ENCODE results near the gene KCNMA1. TPM values are rescaled to one million over a fixed set of nuclear protein-coding genes. Genes with fewer than 3 reads are reported as not detected.

The KCNMA1 gene
- total and polyA plus RNA-seq, 9 of the 15 experiments (the other 6 are each of a cell fraction or from before 2014, with no cell fraction given): 0.01 to 0.95 (median 0.15) TPM; not detected in 4

DNA sequence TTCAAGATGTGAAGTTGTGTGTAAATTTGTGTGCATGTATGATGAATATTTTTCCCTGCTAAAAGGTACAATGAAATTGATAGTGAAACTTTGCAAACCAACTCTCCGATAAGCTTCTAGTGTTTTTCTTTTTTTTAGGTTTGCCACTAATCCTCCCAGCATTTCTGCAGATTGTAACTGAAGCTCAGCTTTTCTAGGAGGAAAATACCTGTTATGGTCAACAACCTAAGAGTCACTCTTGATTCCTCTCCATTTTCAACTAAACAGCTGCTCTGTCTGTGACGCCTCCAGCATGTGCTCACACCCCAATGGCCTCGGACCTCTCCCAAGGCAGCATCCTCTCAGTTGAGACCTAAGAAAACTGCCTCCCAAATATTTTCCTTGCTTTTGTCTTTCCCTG is 406.2 kb downstream of the KCNMA1 start:
- POLR2A ChIA-PET: no interaction called here
- CTCF ChIA-PET (ENCODE audit: low intra/inter-chr PET ratio): no interaction called here
- Histone ChIP-seq H2AFZ (ENCODE audit: low read depth, low read length) (no peak overlapping the region), H3K4me3 (no peak overlapping the region), H4K20me1 (replicated peaks; ENCODE audit: control insufficient read depth, insufficient read depth, low read length) (no peaks in the 10 kb centered on the region; the same call in 1 of the 2 replicates), H3K79me2 (ENCODE audit: control insufficient read depth, insufficient read depth, low read length) (no peaks in the 10 kb centered on the region), H3K9me3 (replicated peaks; ENCODE audit: control insufficient read depth, insufficient read depth, low read depth, low read length) (no peaks in the 10 kb centered on the region), H3K9ac (ENCODE audit: insufficient read depth in 1 of 2, low read depth in 2 of 2, low read length in 2 of 2) (no peak overlapping the region), H3K9me1 (ENCODE audit: control insufficient read depth, insufficient read depth, low read length) (no peaks in the 10 kb centered on the region), H3K36me3 (ENCODE audit: control insufficient read depth, insufficient read depth, low read length) (no peaks in the 10 kb centered on the region), H3K4me1 (replicated peaks in 1 of 2; ENCODE audit: control insufficient read depth in 2 of 2, insufficient read depth in 2 of 2, low read length in 2 of 2) (no peaks in the 10 kb centered on the region), H3K27me3 (ENCODE audit: control insufficient read depth in 2 of 2, insufficient read depth in 2 of 2, low read length in 2 of 2) (0 out of 5 replicates have a peak, but pooled peaks cover 0 to 2% of the 10 kb centered on the region in 2 experiments), H3K27ac (ENCODE audit: extremely low read depth, low read depth, low read length) (no peak overlapping the region), H3K4me2 (ENCODE audit: insufficient read depth, low read length) (no peak overlapping the region)
- WGBS (ENCODE audit: insufficient coverage, low coverage, missing lambda C conversion rate): 0% methylated on average over 3 of the region's 3 CpGs
- FAIRE-seq (no peak), ATAC-seq (no peak), DNase-seq (ENCODE audit: extremely low read depth in 1 of 4, low spot score in 3 of 4) (no peak)
- intact Hi-C loops (cut with micrococcal nuclease) (no loop called here), in situ Hi-C loops (cut with MboI) (no loop called here)
- BruUV-seq (replicated peaks): no TSS peak
- no peak for TF ChIP-seq RAD51 (IDR thresholded peaks at IDR 0.05; ENCODE audit: borderline replicate concordance, low read depth)
- TF ChIP-seq HDAC2 (IDR thresholded peaks at IDR 0.05): no peak
- no peak for TF ChIP-seq CBFA2T3 (IDR thresholded peaks at IDR 0.05)
- no peak for TF ChIP-seq SAFB (IDR thresholded peaks at IDR 0.05; ENCODE audit: borderline replicate concordance, low read depth, low read length)
- TF ChIP-seq, protein P1, sequence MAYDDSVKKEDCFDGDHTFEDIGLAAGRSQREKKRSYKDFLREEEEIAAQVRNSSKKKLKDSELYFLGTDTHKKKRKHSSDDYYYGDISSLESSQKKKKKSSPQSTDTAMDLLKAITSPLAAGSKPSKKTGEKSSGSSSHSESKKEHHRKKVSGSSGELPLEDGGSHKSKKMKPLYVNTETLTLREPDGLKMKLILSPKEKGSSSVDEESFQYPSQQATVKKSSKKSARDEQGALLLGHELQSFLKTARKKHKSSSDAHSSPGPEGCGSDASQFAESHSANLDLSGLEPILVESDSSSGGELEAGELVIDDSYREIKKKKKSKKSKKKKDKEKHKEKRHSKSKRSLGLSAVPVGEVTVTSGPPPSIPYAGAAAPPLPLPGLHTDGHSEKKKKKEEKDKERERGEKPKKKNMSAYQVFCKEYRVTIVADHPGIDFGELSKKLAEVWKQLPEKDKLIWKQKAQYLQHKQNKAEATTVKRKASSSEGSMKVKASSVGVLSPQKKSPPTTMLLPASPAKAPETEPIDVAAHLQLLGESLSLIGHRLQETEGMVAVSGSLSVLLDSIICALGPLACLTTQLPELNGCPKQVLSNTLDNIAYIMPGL (CRISPR knock-in tag; IDR thresholded peaks at IDR 0.05): no peak
- TF ChIP-seq, protein P2, sequence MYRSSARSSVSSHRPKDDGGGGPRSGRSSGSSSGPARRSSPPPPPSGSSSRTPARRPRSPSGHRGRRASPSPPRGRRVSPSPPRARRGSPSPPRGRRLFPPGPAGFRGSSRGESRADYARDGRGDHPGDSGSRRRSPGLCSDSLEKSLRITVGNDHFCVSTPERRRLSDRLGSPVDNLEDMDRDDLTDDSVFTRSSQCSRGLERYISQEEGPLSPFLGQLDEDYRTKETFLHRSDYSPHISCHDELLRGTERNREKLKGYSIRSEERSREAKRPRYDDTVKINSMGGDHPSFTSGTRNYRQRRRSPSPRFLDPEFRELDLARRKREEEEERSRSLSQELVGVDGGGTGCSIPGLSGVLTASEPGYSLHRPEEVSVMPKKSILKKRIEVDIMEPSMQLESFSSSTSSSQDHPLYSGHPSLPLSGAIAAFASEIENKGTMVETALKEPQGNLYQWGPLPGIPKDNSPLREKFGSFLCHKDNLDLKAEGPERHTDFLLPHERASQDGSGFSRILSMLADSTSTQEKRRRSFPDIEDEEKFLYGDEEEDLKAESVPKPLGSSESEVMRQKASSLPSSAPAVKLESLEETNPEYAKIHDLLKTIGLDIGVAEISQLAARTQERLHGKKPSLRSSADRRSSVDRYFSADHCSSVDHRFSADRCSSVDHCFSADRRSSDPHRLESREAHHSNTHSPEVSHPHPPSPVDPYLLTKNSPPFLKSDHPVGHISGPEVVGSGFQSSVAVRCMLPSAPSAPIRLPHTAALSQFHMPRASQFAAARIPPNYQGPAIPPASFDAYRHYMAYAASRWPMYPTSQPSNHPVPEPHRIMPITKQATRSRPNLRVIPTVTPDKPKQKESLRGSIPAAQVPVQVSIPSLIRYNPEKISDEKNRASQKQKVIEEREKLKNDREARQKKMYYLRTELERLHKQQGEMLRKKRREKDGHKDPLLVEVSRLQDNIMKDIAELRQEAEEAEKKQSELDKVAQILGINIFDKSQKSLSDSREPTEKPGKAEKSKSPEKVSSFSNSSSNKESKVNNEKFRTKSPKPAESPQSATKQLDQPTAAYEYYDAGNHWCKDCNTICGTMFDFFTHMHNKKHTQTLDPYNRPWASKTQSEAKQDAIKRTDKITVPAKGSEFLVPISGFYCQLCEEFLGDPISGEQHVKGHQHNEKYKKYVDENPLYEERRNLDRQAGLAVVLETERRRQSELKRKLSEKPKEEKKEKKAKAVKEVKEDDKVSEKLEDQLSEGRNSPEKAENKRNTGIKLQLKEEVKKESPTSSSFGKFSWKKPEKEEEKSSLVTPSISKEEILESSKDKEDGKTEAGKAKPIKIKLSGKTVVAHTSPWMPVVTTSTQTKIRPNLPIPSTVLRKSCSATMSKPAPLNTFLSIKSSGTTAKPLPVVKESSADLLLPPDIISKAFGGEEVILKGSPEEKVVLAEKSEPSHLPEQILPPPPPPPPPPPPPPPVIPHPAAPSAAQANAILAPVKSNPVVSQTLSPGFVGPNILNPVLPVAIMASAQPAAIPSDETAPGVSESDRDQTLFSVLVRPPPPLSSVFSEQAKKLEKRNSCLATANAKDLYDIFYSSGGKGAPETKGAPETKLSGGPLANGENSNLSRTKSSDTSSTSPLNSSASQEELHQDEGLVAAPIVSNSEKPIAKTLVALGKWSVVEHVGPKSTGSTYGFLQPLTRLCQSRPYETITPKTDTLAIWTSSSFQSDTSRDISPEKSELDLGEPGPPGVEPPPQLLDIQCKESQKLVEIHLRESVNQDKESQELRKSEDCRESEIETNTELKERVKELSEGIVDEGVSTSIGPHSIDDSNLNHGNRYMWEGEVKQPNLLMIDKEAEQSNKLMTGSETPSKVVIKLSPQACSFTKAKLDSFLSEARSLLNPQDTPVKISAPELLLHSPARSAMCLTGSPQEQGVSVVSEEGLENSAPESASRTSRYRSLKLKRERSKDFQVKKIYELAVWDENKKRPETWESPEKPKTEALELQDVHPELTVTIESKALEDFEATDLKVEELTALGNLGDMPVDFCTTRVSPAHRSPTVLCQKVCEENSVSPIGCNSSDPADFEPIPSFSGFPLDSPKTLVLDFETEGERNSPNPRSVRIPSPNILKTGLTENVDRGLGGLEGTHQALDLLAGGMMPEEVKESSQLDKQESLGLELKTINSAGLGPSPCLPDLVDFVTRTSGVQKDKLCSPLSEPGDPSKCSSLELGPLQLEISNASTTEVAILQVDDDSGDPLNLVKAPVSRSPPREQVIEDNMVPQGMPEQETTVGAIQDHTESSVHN (IDR thresholded peaks at IDR 0.05; ENCODE audit: borderline replicate concordance in 1 of 2, low read depth in 1 of 2): no peak
- TF ChIP-seq PTTG1 (tag; IDR thresholded peaks at IDR 0.05; ENCODE audit: low read depth): no peak
- TF ChIP-seq RFX1 (IDR thresholded peaks at IDR 0.05): no peak
- no peak for TF ChIP-seq SAP30 (IDR thresholded peaks at IDR 0.05; ENCODE audit: borderline replicate concordance, insufficient read depth, low read depth, low read length, poor library complexity, severe bottlenecking)
- TF ChIP-seq, protein P3, sequence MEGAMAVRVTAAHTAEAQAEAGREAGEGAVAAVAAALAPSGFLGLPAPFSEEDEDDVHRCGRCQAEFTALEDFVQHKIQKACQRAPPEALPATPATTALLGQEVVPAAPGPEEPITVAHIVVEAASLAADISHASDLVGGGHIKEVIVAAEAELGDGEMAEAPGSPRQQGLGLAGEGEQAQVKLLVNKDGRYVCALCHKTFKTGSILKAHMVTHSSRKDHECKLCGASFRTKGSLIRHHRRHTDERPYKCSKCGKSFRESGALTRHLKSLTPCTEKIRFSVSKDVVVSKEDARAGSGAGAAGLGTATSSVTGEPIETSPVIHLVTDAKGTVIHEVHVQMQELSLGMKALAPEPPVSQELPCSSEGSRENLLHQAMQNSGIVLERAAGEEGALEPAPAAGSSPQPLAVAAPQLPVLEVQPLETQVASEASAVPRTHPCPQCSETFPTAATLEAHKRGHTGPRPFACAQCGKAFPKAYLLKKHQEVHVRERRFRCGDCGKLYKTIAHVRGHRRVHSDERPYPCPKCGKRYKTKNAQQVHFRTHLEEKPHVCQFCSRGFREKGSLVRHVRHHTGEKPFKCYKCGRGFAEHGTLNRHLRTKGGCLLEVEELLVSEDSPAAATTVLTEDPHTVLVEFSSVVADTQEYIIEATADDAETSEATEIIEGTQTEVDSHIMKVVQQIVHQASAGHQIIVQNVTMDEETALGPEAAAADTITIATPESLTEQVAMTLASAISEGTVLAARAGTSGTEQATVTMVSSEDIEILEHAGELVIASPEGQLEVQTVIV (CRISPR knock-in tag; IDR thresholded peaks at IDR 0.05; ENCODE audit: borderline replicate concordance): no peak
